DMS153 treated with DMSO at 0.1 percent for 48 hours (cell line): ENCODE results near the gene PEAK1.
"Not testable (repeated sequence)": the region's sequence is repeated elsewhere in the genome, so short reads cannot be mapped to it uniquely, and the experiment has no call there.

Source experiments
- DNase-seq: peaks from one replicate; lab custom pipeline; 2025; ENCODE audit not compliant: unreplicated experiment; lab: John Stamatoyannopoulos, UW

The PEAK1 gene

DNA sequence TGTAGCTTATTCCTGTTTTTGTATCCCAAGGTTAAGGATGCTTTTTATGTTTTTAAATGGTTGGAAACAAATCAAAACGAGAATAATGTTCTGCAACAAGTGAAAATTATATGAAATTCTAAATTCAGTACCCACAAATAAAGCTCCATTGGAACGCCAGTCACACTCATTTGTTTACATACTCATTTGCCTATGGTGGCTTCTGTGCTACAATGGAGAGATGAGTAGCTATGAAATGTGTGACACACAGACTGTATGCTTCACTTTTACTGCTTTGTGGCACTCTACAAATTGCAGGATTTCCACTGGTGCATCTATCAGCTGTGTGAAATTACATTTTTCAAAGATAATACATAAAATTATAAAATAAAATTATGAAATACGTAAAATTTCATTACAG is 236.8 kb downstream of the PEAK1 start:
- DNase-seq = no peak

DNA sequence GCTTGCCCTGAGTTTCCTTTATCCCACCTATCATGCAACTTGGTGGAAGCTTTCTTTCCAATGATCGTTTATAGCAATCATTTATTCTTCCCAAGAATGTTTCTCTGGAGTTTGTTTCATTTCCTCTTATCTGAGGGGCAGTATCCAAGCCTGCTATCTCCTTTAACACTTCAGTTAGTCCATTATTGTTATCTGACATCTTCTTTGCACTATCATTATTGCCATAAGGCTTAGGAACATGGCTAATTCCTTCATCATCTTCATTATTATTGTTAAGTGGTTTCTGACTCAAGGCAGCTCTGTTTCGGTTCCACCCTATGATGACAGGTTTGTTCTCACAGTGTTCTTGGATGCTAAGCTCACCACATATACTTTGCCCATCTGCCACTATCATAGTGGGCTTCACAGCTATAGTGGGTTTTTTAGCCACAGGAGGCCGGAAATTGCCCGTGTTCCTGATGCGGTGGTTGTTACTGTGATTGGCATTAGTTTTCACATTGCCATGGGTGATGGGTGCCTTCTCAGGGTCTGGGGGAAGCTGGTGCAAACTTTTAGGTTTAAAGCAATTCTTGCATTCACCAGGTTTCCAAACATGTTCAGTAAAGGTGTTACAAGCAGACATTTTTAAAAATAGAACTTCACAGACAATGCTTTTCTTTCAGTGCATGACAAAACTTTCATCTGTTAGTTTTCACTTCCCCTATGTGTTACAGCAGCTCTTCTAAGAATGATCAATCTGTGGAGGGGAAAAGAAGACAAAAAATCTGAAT is 238.4 kb downstream of the PEAK1 start:
- DNase-seq = no peak

- DNase-seq = no peak
These were observed 239.1 kb downstream of the PEAK1 start for GRCh38 chr15:77180757-77181156.

DNA sequence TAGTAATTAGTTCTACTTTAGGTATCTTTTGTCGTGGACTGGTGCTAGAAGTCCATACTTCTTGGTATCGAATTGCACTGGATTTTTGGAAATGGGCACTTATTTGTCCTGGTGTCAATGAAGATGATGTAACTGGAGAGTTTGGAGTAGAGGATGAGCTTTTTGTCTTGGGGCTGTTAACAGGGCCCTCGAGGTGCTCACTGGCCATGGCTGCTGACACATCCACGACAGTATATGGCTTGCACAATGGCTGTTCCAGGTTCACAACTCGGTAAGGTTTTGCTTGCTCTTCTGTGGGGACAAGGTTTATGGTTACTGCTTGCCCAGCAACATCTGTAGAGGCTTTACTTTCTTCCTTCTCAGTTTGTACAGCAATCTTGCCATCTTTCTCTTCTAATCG is 239.6 kb downstream of the PEAK1 start:
- no peak for DNase-seq

- no peak for DNase-seq
These were observed 240.3 kb downstream of the PEAK1 start for GRCh38 chr15:77179541-77179998.

- DNase-seq = no peak
These were observed 241.5 kb downstream of the PEAK1 start for GRCh38 chr15:77178411-77178810.

GRCh38 chr15:77176148-77176547 is 243.8 kb downstream of the PEAK1 start:
- not testable (repeated sequence) for DNase-seq

GRCh38 chr15:77173487-77173886 is 246.4 kb downstream of the PEAK1 start:
- DNase-seq = no peak

- DNase-seq = no peak
These were observed 248.5 kb downstream of the PEAK1 start for GRCh38 chr15:77171221-77171967.

GRCh38 chr15:77168616-77169015 is 251.3 kb downstream of the PEAK1 start:
- no peak for DNase-seq

GRCh38 chr15:77168141-77168540 is 251.8 kb downstream of the PEAK1 start:
- no peak for DNase-seq

DNA sequence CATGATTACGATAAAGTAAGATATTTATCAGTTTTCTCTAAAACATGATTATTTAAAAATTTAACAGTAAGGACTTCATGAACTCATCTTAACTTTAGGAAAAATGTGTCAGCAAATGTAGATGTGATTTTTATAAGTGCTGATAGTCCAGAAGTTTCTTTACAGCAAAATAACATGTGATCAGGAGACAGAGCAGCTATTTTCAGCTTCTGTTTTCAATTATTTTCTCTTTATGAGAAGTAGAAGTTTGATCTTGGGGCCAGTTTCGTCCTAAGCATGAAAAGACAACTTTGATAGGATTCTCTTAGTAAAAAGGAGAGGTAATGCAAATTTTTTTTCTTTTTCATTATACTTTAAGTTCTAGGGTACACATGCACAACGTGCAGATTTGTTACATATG is 252.5 kb downstream of the PEAK1 start:
- DNase-seq = no peak

DNA sequence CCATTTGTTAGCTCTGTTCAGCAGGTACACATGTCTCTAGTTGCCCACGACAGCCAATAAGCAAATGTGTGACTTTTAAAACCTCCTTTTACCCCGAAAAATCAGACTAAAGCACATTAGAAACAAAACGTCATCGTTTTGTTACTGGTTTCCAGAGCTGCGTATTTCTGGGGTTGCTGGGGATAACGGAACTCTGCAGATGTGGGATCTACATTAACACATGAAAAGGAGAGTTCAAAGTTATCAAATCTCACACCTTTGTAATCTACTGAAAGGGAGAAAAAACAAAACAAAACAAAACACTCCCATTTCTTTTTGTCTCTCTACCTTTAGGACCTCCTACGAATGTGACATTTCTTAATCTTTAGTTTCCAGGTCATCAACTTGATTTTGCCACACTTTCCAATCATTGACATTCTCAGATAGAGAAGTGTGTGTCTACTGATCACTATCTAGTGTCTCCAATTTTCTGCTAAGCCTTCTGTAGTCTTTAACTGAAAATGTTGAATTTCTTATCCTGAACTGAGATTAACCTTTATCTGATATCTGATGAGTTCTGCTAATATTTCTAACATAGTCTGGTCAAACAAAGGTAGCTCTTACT is 256.0 kb downstream of the PEAK1 start:
- DNase-seq = no peak

DNA sequence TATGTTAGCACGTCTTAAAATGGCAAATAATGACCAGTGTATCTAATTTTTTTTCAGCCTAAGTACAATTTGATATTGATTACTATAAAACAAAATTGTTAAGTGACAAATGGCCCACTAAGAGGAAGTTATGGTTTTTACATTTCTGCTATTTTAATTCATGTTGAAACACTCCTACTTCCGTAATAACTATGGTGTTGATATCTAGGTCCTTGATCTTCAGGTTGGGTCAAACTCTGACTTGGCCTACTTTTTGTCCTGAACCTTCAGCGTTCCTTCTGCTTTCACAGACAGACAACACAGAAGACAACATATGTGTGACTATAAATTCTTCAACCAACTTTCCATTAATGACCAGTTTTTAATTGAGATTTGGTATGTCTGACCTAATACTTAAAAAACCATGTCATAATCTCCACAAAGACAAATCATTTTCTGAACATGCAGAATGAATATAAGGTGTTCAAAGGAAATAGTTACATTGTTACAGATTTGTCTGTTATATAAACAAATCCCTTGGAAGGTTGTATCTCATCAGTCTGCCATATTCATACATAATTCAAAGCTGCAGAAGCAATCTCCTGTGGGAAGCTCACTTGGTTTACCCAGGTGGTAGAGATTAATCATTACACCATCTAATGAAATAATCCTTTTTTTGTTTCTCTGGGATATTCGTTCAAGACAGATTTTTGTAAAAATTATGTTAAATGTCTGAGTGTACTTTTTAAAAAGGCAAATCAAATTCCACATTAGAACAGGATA is 256.9 kb downstream of the PEAK1 start:
- DNase-seq = no peak

GRCh38 chr15:77160562-77161478 is 259.1 kb downstream of the PEAK1 start:
- DNase-seq = no peak

DNA sequence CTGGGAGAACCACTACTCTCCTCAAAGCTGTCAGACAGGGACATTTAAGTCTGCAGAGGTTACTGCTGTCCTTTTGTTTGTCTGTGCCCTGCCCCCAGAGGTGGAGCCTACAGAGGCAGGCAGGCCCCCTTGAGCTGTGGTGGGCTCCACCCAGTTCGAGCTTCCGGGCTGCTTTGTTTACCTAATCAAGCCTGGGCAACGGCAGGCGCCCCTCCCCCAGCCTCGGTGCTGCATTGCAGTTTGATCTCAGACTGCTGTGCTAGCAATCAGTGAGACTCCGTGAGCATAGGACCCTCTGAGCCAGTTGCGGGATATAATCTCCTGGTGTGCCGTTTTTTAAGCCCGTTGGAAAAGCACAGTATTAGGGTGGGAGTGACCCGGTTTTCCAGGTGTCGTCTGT is 263.9 kb downstream of the PEAK1 start:
- not testable (repeated sequence) for DNase-seq

DNA sequence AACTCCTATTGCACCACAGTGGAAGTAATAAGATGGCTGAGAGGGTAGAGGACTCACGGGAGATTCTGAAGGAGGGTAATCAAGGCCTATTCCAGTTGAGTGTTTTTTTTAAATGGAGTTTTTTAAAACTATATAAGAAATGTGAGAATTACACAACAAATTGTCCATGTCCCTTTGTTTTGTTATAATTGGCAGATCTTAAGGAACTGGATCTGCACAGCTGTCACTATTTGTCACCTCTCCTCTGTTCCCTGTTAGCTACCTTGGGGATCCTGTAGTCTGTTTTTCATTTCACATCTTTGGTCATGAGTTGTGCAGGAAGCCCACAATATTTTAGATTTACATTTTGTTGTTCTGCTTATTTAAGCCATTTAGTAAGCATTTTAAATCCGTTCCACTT is 271.7 kb downstream of the PEAK1 start:
- DNase-seq = no peak

GRCh38 chr15:77145370-77145769 is 274.5 kb downstream of the PEAK1 start:
- no peak for DNase-seq

GRCh38 chr15:77144492-77145070 is 275.3 kb downstream of the PEAK1 start:
- DNase-seq = no peak

DNA sequence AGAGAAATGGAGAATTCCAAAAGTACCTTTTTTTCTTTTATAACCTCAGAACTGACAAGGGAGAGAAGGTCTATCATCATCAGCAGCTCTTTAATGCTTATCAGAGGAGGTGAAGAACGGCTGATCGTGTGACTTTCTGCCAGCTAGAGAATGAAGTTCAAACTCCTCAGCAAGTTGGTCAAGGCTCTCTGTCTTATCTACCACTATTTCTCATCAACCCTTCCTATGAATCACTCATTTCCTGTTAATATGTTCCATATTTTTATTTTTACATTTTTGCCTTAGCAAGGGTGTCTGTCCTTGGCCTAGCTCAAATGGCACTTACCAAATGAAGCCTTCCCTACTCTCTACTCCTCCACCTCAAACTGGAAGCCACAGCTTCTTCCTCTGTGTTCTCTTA is 275.9 kb downstream of the PEAK1 start:
- DNase-seq = no peak
